GM19467 (cell line): Measurements from ENCODE around the gene PAPLN.
"Not testable (repeated sequence)": the region's sequence is repeated elsewhere in the genome, so short reads cannot be mapped to it uniquely, and the experiment has no call there.

Experiments
- ATAC-seq: cut with Tn5 transposase; IDR thresholded peaks from one replicate; pipeline ENCODE4 v1.9.1; 2021; ENCODE audit warnings: mild to moderate bottlenecking, moderate library complexity; ENCODE audit not compliant: unreplicated experiment

PAPLN gene, protein sequence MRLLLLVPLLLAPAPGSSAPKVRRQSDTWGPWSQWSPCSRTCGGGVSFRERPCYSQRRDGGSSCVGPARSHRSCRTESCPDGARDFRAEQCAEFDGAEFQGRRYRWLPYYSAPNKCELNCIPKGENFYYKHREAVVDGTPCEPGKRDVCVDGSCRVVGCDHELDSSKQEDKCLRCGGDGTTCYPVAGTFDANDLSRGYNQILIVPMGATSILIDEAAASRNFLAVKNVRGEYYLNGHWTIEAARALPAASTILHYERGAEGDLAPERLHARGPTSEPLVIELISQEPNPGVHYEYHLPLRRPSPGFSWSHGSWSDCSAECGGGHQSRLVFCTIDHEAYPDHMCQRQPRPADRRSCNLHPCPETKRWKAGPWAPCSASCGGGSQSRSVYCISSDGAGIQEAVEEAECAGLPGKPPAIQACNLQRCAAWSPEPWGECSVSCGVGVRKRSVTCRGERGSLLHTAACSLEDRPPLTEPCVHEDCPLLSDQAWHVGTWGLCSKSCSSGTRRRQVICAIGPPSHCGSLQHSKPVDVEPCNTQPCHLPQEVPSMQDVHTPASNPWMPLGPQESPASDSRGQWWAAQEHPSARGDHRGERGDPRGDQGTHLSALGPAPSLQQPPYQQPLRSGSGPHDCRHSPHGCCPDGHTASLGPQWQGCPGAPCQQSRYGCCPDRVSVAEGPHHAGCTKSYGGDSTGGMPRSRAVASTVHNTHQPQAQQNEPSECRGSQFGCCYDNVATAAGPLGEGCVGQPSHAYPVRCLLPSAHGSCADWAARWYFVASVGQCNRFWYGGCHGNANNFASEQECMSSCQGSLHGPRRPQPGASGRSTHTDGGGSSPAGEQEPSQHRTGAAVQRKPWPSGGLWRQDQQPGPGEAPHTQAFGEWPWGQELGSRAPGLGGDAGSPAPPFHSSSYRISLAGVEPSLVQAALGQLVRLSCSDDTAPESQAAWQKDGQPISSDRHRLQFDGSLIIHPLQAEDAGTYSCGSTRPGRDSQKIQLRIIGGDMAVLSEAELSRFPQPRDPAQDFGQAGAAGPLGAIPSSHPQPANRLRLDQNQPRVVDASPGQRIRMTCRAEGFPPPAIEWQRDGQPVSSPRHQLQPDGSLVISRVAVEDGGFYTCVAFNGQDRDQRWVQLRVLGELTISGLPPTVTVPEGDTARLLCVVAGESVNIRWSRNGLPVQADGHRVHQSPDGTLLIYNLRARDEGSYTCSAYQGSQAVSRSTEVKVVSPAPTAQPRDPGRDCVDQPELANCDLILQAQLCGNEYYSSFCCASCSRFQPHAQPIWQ

DNA sequence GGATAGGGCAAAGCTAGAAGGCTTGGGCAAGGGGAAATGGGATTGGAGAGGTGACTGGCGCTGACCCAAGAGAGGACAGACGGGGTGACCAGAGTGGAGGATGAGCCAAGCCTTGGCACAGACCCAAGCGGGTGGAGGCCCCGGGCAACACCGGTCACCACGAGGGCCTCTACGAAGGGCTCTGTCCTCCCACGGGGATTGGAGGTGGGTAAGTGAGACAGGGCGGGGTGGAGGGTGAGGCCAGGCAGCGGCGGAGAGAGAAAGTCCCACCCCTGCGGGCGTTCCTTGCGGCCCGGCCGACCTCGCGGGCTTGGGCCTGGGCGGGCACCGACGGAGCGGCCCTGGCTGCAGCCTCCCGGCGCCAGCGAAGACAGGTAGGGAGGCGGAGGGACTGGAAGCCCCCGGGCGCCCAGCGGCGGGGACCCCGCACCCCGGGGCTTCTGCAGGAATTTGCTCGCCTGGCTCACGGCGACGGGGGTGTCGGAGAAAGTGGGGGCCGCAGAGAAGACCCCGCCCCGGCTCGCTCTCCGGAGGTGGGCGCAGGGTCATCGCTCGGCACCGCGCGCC, at the start of gene PAPLN:
Gene PAPLN (plus strand): TSS at position 288 of the 567 bp plus-strand sequence. CDS start 2,273 bp downstream, outside the sequence.
- no peak for ATAC-seq

- ATAC-seq = no peak
Observed at GRCh38 chr14:73188501-73188911, 48.8 kb upstream of the PAPLN start.

DNA sequence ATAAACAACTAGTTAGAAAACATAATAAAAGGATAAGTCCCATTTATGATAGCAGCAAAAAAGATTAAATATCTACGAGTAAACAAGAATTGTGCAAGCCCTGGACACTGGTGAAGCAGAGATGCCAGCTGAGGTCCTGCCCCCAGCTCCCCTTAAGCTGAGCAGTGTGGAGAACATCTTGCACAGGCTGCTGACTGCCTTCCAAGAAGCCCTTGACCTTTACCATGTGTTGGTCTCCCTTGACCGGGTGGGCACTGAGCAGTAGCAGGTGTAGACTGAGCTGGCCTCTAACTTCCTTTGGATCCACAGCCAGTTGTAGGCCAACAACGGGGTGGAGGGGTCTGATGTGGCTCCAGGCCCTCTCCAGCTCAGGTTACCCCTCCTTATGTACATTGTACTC, 47.7 kb upstream of the PAPLN start:
- no peak for ATAC-seq

GRCh38 chr14:73191441-73191840, 45.9 kb upstream of the PAPLN start:
- ATAC-seq = no peak

GRCh38 chr14:73194306-73194705, 43.0 kb upstream of the PAPLN start:
- not testable (repeated sequence) for ATAC-seq

GRCh38 chr14:73198253-73198652, 39.1 kb upstream of the PAPLN start:
- ATAC-seq = no peak

- no peak for ATAC-seq
Observed at GRCh38 chr14:73203527-73203926, 33.8 kb upstream of the PAPLN start.

DNA sequence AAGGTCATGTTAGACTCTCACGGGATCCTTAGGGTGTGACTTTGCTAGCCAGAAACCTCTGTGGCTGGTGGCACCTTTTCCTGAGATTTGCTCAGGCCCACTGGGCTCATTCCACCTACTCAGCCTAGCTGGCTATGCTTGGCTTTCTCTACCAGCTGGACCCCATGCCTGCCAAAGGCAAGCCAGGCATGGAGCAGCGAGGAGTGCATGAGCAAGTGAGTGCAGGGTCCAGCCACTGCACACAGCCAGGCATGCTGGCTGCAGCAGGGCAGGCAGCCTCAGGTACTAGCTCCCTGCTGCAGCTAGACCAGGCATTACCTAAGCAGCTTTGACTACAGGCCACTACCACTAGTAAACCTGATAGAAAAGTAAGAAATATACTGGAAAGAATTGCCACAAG, 29.7 kb upstream of the PAPLN start:
- no peak for ATAC-seq

DNA sequence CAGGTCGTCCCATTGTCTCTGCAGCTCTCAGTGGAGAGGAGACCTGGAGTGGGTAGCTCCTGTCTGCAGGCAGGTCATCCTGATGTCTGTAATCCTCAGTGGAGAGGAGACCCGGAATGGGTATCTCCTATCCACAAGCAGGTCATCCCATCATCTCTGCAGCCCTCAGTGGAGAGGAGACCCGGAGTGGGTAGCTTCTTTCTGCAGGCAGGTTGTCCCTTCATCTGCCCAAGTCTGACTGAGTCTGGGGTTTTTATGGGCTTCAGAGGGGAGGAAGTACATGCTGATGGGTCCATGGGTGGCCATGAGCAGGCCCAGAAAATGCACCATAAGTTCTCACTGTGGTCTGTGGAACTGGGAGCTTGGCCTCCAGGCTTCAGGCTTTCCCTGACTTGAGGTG, 28.9 kb upstream of the PAPLN start:
- no peak for ATAC-seq

GRCh38 chr14:73208846-73209245, 28.5 kb upstream of the PAPLN start:
- ATAC-seq = no peak

DNA sequence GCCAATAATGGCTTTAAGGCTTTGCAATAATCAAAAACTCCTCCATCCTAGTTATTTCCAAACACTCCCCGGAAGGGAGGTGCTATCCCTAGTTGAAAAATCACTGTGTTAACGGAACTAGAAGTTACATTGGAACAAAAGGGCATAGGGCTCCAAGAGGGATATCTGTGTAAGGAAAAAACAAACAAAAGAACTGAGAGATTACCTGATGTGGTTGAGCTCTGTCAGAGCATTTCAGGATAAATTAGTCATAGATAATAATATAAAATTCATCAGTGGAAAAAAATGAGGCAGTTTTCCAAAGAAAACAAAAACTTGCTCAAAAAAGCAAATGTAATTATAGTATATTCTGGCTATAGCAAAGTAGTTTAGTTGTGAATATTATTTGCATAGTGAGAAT, 27.4 kb upstream of the PAPLN start:
- ATAC-seq = no peak

DNA sequence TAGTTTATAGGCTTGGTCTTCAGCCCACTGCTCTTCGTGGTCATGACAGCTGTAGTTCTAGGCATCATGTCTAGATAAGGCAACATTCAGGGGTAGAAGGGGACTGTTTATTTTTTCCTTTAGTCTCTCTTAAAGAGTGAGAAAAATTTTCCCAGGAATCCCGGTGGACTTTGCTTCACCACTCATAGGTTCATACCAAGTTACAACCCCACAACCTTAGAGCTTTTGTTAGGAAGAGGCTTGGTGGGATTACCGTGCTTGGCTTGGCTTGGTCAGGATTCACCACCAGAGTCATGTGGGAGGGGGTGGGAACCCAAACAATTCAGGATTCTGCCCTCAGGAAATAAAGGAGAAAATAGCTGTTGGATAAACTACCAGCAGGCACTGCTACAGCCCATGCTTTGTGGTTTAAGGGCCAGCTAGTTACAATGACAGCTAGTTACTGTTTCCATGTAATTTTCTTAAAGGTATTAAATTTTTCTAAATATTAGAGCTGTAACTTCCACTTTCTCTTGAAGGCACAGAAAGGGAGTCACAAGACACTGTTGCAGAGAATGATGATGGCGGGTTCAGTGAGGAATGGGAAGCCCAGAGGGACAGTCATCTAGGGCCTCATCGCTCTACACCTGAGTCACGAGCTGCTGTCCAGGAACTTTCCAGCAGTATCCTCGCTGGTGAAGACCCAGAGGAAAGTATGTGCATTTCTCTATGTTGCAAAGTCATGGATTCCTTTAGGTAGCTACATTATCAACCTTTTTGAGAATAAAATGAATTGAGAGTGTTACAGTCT, 25.9 kb upstream of the PAPLN start:
- no peak for ATAC-seq

DNA sequence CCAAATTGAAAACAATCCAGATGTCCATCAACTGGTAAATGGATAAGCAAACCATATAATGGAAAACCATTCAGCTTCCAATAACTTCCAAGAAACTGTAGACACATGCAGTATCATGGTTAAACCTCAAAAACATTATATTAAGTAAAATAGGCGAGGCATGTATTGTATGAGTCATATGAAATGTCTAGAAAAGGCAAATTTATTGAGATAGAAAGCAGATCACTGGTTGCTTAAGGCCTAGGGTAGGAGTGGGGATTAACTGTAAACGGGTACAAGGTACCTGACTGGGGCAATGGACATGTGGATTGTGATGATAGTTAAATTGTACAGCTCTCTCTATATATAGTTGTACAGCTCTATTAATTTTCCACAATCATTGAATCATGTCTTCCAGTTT, 21.3 kb upstream of the PAPLN start:
- ATAC-seq = no peak

GRCh38 chr14:73217411-73217810, 19.9 kb upstream of the PAPLN start:
- no peak for ATAC-seq

DNA sequence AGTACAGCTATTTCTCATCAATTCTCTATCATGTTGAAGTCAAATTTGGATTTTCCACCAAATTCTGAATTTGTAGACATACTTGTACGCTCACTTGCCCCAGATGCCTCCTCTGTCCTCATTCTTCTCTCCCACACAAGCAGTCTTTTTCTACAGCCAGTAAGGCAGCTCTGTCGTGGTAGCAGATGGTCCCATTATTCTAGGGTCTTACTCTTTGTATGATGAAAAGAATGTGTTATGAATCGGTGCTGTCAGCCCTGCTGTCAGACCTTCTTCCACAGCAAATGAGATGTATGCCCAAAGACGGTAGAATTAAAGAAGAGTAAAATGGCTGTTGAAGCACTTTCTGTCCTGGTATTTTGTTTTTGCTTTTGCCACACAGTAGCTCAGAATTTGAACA, 17.2 kb upstream of the PAPLN start:
- ATAC-seq = no peak

DNA sequence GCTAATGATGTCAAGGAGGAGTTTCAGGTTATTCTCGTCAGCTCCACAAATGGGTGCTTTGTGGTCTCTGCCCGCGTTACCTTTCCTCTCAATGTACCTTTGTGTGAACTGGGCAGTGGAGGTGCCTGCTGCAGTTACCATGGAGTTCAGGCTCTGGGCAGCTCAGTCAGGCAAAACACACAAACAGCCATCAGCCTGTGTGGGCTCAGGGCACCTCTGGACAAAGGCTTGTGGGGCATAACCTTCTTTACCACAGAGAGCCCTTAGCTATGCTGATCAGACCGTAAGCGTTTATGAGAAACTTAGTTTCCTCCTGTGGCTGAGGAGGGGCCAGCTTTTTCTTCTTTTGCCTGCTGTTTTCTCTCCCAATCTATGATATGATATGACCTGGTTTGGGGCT, 16.7 kb upstream of the PAPLN start:
- ATAC-seq = no peak

DNA sequence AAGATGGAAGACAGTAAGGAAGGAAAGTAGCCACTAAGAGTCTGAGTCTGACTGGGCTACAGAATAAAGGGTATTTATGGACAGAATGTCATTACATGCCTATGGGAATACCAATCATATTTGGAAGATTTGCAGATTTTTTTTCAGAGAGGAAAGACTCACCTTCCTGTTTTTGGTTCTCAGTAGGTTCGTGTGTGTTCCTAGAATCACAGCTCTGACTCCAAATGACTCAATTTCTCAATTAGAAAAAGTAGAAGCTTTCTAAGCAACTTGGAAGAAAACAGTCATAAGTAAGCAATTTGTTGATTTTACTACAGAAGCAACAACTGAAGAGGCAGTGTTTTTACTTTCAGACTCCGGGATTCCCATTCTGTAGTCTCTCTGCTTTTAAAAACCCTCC, 15.4 kb upstream of the PAPLN start:
- ATAC-seq = no peak

DNA sequence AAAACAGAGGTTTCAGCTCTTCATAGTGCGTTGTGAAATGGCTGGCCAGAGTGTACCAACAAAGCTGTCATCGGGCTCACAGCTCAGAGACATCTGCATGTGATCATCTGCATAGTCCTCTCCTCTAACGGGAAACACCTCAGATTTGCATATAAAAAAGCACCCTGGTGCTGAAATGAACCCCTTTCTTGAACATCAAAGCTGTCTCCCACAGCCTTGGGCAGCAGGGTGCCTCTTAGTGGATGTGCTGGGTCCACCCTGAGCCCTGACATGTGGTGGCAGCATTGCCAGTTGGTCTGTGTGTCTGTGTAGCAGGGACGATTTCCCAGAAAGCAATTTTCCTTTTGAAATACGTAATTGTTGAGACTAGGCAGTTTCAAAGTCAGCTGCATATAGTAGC, 14.3 kb upstream of the PAPLN start:
- ATAC-seq = no peak

- no peak for ATAC-seq
Observed at GRCh38 chr14:73225496-73225895, 11.8 kb upstream of the PAPLN start.
